Embryonic facial prominence (tissue), 1 donor: ENCODE data around the gene TRAM2.

Experiments
- DNase-seq: peaks from one replicate; pipeline ENCODE4 v3.0.0-alpha.2; 2016; ENCODE audit errors: extremely low spot score

The TRAM2 gene

DNA sequence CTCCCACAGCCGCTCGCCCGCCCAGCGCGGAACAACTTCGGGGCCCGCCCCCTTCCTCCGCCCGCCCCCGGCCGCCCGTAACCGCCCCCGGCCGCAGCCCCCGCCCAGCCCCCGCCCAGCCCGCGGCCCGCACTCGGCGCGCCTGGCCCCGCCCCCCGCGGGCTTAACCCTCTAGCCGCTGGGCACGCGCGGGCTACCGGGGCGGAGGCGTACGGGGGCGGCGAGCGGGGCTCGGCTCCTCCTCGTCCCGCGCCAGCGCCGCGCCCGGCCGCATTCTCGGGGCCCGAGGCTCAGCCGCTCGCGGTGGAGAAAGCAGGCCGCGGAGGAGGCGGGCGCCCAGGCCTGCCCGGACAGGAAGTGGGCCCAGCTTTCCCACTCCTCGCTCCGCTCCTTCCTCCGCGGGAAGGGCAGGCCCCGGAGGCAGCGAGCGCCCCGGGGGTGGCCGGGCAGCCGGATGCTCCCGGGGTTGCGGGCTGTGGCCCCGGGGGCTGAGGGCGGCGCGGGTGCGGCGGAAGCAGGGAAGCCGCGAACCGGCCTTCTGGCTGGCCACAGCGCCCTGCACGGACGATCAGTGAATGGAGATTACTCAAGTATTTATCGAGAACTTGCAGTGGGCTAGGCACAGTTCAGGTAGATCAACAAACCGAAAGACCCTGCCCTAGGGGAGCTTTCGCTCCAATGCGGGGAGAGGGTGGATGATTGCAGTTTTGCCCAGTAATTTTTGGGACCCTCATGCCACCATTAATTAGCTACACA is at the start of gene TRAM2:
Gene TRAM2, minus strand, starts transcription at position 39 of the 756 bp plus-strand sequence. CDS start 145 bp downstream, outside the sequence.
- DNase-seq = no peak

DNA sequence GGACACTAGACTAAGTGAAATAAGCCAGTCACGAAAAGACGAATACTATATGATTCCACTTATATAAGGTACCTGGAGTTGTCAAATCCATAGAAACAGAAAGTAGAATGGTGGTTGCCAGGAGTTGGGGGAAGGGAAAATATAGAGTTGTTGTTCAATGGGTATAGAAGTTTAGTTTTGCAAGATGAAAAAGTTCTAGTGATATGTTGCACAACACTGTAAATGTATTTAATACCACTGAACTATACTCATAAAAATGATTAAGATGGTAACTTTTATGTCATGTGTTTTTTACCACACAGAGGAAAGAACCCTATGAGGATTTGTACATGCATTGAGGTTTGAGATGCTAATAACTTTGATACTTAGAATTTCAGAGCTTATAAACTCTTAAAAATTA is 46.0 kb upstream of the TRAM2 start:
- DNase-seq = no peak

GRCh38 chr6:52621631-52622030 is 44.8 kb upstream of the TRAM2 start:
- DNase-seq = no peak

DNA sequence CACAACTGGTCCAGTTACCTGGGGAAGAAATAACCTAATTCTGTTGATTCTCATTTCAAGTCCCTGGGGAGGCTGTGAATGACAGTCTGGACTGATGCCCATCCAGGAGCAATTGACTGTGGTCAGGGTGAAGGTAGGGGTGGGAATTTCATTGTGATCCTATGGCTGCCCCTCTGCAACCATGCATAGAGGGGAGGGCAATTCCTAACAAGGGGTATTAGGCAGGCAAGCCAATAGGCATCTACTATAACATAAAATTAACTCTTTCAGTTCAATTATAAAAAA is 44.0 kb upstream of the TRAM2 start:
- DNase-seq = no peak

- no peak for DNase-seq
These were observed 43.4 kb upstream of the TRAM2 start for GRCh38 chr6:52620055-52620905.

DNA sequence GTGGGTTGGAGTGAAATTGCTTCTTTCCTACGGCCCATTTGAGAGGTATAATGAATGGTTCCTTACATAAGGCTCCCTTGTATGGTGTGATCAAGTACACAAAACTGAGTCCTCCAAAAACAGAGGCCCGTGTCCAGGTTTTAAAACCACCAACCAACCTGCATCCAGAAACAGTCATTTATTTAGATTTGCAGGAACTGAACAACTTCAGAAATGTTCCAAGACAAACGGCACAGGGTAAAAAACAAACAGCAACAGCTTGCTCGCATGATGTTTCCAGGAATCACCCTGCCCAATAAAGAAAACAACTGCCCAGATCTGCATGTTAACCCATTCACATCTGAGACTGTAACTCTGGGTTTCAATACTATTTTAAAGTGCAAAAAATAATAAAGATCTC is 40.2 kb upstream of the TRAM2 start:
- DNase-seq = no peak

DNA sequence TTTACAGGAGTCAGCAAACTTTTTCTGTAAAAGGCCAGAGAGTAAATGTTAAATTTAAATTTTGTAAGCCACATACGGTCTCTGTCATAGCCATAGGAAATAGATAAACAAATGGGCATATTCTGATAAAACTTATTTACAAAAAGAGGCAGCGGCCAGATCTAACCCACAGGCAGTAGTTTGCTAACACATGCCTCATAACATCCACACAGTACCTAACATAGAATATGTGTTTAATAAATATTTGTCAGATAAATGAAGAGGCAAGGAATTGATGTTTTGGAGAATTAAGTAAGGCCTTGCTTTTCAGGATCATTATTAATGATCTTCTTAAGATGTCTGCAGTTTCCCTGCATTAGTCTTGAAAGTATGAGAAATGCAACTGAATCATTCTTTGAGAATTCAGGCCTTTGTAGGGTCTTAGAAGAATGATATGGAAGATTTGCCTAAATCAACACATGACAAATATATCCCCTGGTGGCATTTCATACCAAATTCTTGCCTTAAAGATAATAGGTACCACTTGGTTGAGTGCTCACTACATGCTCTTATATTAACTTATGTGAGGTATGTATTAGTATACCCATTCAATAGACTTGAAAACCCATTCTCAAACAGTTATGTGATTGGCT is 39.3 kb upstream of the TRAM2 start:
- DNase-seq = no peak

GRCh38 chr6:52612336-52613054 is 35.6 kb upstream of the TRAM2 start:
- no peak for DNase-seq

GRCh38 chr6:52611833-52612232 is 35.0 kb upstream of the TRAM2 start:
- DNase-seq = no peak

- DNase-seq = no peak
These were observed 34.0 kb upstream of the TRAM2 start for GRCh38 chr6:52610745-52611355.

- DNase-seq = no peak
These were observed 33.2 kb upstream of the TRAM2 start for GRCh38 chr6:52610011-52610410.

- DNase-seq = no peak
These were observed 28.8 kb upstream of the TRAM2 start for GRCh38 chr6:52605610-52606185.

DNA sequence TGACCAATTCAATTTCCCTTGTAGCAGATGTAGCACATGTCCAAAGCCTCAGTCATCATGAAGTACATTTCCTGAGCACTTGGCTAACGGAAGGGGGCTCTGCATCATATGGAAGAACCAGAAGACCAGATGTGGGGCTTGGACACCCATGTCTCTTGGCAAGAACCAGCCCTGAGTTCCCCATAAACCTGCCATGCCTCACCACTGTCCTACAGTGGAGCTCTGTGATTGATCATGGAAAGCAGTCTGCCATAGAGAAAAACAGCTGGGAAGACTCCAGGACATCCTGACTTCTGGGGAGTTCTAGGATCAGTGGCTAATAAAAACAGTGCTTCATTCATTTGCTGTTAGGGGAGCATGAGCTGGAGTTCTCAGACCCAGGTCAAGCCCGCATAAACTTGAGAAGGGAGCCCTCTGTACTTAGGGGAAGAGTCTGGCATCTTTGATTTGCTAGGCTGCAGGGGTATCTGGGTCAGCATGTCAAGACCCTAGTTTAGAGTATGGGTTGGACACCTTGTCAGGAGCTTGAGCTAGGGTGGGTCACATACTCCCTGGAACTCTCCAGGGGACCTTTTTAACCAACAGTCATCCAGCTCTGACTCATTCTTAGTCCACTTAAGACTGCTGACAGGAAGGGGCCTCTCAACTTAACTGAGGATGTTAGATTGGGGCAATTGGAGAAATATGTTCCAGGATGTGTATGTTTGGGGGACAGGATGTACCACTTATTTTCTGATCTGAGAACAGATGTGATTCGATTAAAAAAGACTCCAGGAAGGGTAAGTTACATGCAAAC is 26.3 kb upstream of the TRAM2 start:
- DNase-seq = no peak

GRCh38 chr6:52598824-52599190 is 21.9 kb upstream of the TRAM2 start:
- DNase-seq = no peak

GRCh38 chr6:52598123-52598823 is 21.4 kb upstream of the TRAM2 start:
- peak; percentile 53 for DNase-seq

- no peak for DNase-seq
These were observed 20.9 kb upstream of the TRAM2 start for GRCh38 chr6:52597738-52598122.

GRCh38 chr6:52596371-52597028 is 19.6 kb upstream of the TRAM2 start:
- no peak for DNase-seq

DNA sequence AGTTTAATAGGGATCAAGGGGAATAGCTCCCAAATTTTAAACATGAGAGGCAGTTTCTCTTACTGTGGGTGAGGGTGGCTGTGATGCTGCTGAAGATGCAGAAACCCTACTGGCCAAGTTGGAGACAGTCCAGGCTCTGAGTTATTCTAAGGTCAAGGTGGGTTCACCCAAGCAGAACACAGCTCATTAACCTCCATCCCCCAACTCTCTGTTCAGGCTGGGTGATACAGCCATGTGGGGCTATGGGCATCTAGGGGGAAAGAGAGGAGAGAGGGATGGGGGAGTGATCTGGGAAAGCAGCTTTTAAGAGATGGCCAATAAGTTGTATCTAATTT is 18.9 kb upstream of the TRAM2 start:
- DNase-seq = no peak

GRCh38 chr6:52595000-52595795 is 18.3 kb upstream of the TRAM2 start:
- DNase-seq = no peak
